HCT116 (cell line): ENCODE measurements around the gene FGF6. TPM values are rescaled to one million over a fixed set of nuclear protein-coding genes. Genes with fewer than 3 reads are reported as not detected.

Experiments used
- ATAC-seq: fragments of 200-7000 bp; cut with Tn5 transposase; 2 replicates; pipeline ENCODE4 v1.9.1; 2020; ENCODE audit warnings: mild to moderate bottlenecking, moderate library complexity
- BruUV-seq: library from RNA; stranded (reverse); fragments of 400-500 nt; replicated peaks from 2 replicates; lab custom pipeline; 2021; lab: Mats Ljungman, UMichigan
- CTCF ChIA-PET: fragments of 300-600 bp; sonication (Branson Sonifier 250); formaldehyde crosslinking; loops from one replicate; lab custom pipeline; 2021; ENCODE audit warnings: antibody characterized with exemption; lab: Charles Lee
- POLR2A ChIA-PET: fragments of 300-600, 350-600 bp; sonication (Branson Sonifier 250); formaldehyde crosslinking; loops from one replicate; lab custom pipeline; 2021; ENCODE audit warnings: antibody characterized with exemption; lab: Charles Lee
- RAD21 ChIA-PET, 2 experiments: fragments of 300-600 bp; sonication (Branson Sonifier 250); formaldehyde crosslinking; loops; one replicate each; lab custom pipeline; 2023; ENCODE audit warnings: low total read pairs in 2 of 2; ENCODE audit not compliant: uncharacterized antibody in 2 of 2, unreplicated experiment in 2 of 2, low non-redundant PET in 1 of 2; lab: Charles Lee
- DNase-seq: peaks from one replicate; pipeline ENCODE4 v3.0.0-alpha.2; 2010; ENCODE audit warnings: low read depth, low spot score
- H2AFZ ChIP-seq: fragments of 200-600 bp; shearing (Covaris generic), sonication (generic); 2 replicates; pipeline ENCODE4 v1.6.1; 2017; ENCODE audit warnings: low read depth, mixed run types, mixed read lengths, antibody characterized with exemption, low read length; ENCODE audit not compliant: poor library complexity, severe bottlenecking
- H3K27ac ChIP-seq: 2 replicates; pipeline ENCODE4 v1.5.1; 2012; ENCODE audit warnings: low read depth, low read length
- H3K27me3 ChIP-seq: fragments of 200-600 bp; sonication (generic); 2 replicates; pipeline ENCODE4 v1.6.1; 2016; ENCODE audit warnings: mixed run types, low read length, mixed read lengths; ENCODE audit not compliant: insufficient read depth
- H3K36me3 ChIP-seq, 2 experiments: fragments of 200-500 bp in 1 of 2; fragments of 200-600 bp in 1 of 2; sonication (Bioruptor generic) in 1 of 2; sonication (generic) in 1 of 2; 2 replicates each; pipeline versions ENCODE4 v1.5.1 to v1.6.1; 2014 to 2016; ENCODE audit warnings: low read length in 2 of 2, inconsistent platforms in 1 of 2, mixed read lengths in 1 of 2, mixed run types in 1 of 2; ENCODE audit not compliant: insufficient read depth in 2 of 2, control insufficient read depth in 1 of 2
- H3K4me1 ChIP-seq, 2 experiments: fragments of 200-600 bp in 1 of 2; sonication (generic) in 1 of 2; 2 replicates each; pipeline versions ENCODE4 v1.5.1 to v1.6.1; 2012 to 2017; ENCODE audit warnings: low read length in 2 of 2, inconsistent platforms in 1 of 2, mild to moderate bottlenecking in 1 of 2, mixed read lengths in 1 of 2, mixed run types in 1 of 2, moderate library complexity in 1 of 2; ENCODE audit not compliant: insufficient read depth in 2 of 2, control insufficient read depth in 1 of 2
- H3K4me2 ChIP-seq: fragments of 200-600 bp; sonication (generic); 2 replicates; pipeline ENCODE4 v1.6.1; 2017; ENCODE audit warnings: mixed run types, low read length, mixed read lengths
- H3K4me3 ChIP-seq, 2 experiments: fragments of 200-600 bp in 1 of 2; sonication (generic) in 1 of 2; replicated peaks in 1 of 2; 2 replicates each; pipeline ENCODE4 v1.5.1; 2011 to 2016; ENCODE audit warnings: low read length in 2 of 2, control low read depth in 1 of 2, low read depth in 1 of 2, mild to moderate bottlenecking in 1 of 2, mixed read lengths in 1 of 2, mixed run types in 1 of 2
- H3K79me2 ChIP-seq: fragments of 200-600 bp; sonication (generic); 2 replicates; pipeline ENCODE4 v1.6.1; 2017; ENCODE audit warnings: mild to moderate bottlenecking, mixed run types, low read length, moderate library complexity, mixed read lengths; ENCODE audit not compliant: insufficient read depth
- H3K9ac ChIP-seq: fragments of 200-600 bp; sonication (generic); 2 replicates; pipeline ENCODE4 v1.6.1; 2016; ENCODE audit warnings: low read length, mixed read lengths
- H3K9me2 ChIP-seq: fragments of 200-600 bp; sonication (generic), shearing (Covaris generic); 2 replicates; pipeline ENCODE4 v1.6.1; 2017; ENCODE audit warnings: mixed run types, mild to moderate bottlenecking, moderate library complexity; ENCODE audit not compliant: insufficient read depth
- H3K9me3 ChIP-seq, 2 experiments: fragments of 200-500 bp in 1 of 2; fragments of 200-600 bp in 1 of 2; sonication (Bioruptor generic) in 1 of 2; sonication (generic) in 1 of 2; 2 replicates each; pipeline ENCODE4 v1.6.1; 2014 to 2017; ENCODE audit warnings: low read length in 2 of 2, mixed read lengths in 2 of 2, inconsistent platforms in 1 of 2, low read depth in 1 of 2, mild to moderate bottlenecking in 1 of 2, mixed run types in 1 of 2, moderate library complexity in 1 of 2; ENCODE audit not compliant: control insufficient read depth in 1 of 2, insufficient read depth in 1 of 2
- H4K20me1 ChIP-seq: fragments of 200-600 bp; sonication (generic), shearing (Covaris generic); 2 replicates; pipeline ENCODE4 v1.6.1; 2017; ENCODE audit warnings: mixed run types, mild to moderate bottlenecking, moderate library complexity; ENCODE audit not compliant: insufficient read depth
- CEBPB ChIP-seq: IDR thresholded peaks from 2 replicates; pipeline ENCODE4 v1.6.1; 2012; ENCODE audit warnings: low read depth
- ELF1 ChIP-seq: IDR thresholded peaks from 2 replicates; pipeline ENCODE4 v1.6.1; 2012; ENCODE audit warnings: low read depth, borderline replicate concordance
- FOSL1 ChIP-seq: IDR thresholded peaks from 2 replicates; pipeline ENCODE4 v1.6.1; 2012; ENCODE audit warnings: low read depth
- JUND ChIP-seq: IDR thresholded peaks from 2 replicates; pipeline ENCODE4 v1.6.1; 2012
- POLR2A ChIP-seq: IDR thresholded peaks from 2 replicates; pipeline ENCODE4 v1.7.0; 2011; ENCODE audit warnings: borderline replicate concordance; ENCODE audit not compliant: insufficient read depth, insufficient read length; ENCODE audit errors: extremely low read depth
- SP1 ChIP-seq: IDR thresholded peaks from 2 replicates; pipeline ENCODE4 v1.6.1; 2012; ENCODE audit warnings: low read depth
- SRF ChIP-seq: IDR thresholded peaks from 2 replicates; pipeline ENCODE4 v1.6.1; 2012; ENCODE audit warnings: low read depth
- TCF7L2 ChIP-seq: IDR thresholded peaks from 2 replicates; pipeline ENCODE4 v1.7.0; 2011; ENCODE audit warnings: borderline replicate concordance, inconsistent platforms; ENCODE audit not compliant: insufficient read depth, insufficient read length; ENCODE audit errors: extremely low read depth
- YY1 ChIP-seq: IDR thresholded peaks from 2 replicates; pipeline ENCODE4 v1.6.1; 2011; ENCODE audit warnings: low read length, low read depth, moderate library complexity, mild to moderate bottlenecking; ENCODE audit not compliant: insufficient replicate concordance; ENCODE audit errors: extremely low read depth
- ZFX ChIP-seq: fragments of 450-650 bp; IDR thresholded peaks from 2 replicates; pipeline ENCODE4 v1.6.1; 2017
- ZNF274 ChIP-seq: fragments of 200-500 bp; sonication (Bioruptor generic); IDR thresholded peaks from 2 replicates; pipeline ENCODE4 v1.6.1; 2014; ENCODE audit warnings: mild to moderate bottlenecking, low read depth, low read length, inconsistent platforms
- intact Hi-C: fragments of 100-400 bp; cut with micrococcal nuclease; formaldehyde crosslinking; loops from 2 replicates; pipeline ENCODE4 v1.10.0; 2022
- total RNA-seq: library from RNA; stranded (reverse); gene quantifications from one replicate; pipeline ENCODE4 v1.2.1, GENCODE V29; 2021; ENCODE audit not compliant: unreplicated experiment
- TF ChIP-seq, protein P1 (sequence below): IDR thresholded peaks from 2 replicates; pipeline ENCODE4 v1.6.1; 2012
- TF ChIP-seq, protein P2 (sequence below): IDR thresholded peaks from 2 replicates; pipeline ENCODE4 v1.6.1; 2012; ENCODE audit warnings: low read depth

The FGF6 gene
- total RNA-seq, 1 experiment from 2014 or later: not detected

DNA sequence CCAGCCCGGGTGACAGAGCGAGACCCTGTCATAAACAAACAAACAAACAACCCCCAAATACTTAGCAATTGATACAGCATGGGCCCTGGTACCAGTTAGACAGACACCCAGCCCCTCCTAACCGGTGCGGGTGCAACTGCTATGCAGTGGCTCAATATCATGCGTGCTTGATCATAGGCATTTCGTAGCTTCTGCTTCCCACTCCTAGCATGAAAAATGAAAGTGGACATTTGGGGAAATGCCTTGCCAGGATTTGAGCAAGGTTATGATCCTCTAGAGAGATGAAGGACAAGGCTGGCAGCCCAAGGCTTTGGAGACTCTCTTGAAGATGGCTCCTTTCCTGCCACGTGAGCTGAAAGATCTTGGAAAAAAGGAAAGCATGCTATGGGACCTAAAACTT is 13.7 kb downstream of the FGF6 start:
- no peaks in the 10 kb centered on the region for H3K4me1 ChIP-seq
- H4K20me1 ChIP-seq: no peaks in the 10 kb centered on the region
- H3K4me2 ChIP-seq: no peak overlapping the region
- ChIA-PET POLR2A (no interaction called here), RAD21 (no interaction called here), CTCF (no interaction called here)
- BruUV-seq: no TSS peak
- H2AFZ ChIP-seq: no peak overlapping the region
- no peaks in the 10 kb centered on the region for H3K9me2 ChIP-seq
- no peak overlapping the region for H3K27ac ChIP-seq
- no peak for DNase-seq
- TF ChIP-seq CEBPB (no peak), SP1 (no peak), JUND (no peak), FOSL1 (no peak), ZFX (no peak), POLR2A (no peak), YY1 (no peak), ELF1 (no peak), ZNF274 (no peak), SRF (no peak), TCF7L2 (no peak)
- TF ChIP-seq, protein P1, sequence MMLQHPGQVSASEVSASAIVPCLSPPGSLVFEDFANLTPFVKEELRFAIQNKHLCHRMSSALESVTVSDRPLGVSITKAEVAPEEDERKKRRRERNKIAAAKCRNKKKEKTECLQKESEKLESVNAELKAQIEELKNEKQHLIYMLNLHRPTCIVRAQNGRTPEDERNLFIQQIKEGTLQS: no peak
- TF ChIP-seq, protein P2, sequence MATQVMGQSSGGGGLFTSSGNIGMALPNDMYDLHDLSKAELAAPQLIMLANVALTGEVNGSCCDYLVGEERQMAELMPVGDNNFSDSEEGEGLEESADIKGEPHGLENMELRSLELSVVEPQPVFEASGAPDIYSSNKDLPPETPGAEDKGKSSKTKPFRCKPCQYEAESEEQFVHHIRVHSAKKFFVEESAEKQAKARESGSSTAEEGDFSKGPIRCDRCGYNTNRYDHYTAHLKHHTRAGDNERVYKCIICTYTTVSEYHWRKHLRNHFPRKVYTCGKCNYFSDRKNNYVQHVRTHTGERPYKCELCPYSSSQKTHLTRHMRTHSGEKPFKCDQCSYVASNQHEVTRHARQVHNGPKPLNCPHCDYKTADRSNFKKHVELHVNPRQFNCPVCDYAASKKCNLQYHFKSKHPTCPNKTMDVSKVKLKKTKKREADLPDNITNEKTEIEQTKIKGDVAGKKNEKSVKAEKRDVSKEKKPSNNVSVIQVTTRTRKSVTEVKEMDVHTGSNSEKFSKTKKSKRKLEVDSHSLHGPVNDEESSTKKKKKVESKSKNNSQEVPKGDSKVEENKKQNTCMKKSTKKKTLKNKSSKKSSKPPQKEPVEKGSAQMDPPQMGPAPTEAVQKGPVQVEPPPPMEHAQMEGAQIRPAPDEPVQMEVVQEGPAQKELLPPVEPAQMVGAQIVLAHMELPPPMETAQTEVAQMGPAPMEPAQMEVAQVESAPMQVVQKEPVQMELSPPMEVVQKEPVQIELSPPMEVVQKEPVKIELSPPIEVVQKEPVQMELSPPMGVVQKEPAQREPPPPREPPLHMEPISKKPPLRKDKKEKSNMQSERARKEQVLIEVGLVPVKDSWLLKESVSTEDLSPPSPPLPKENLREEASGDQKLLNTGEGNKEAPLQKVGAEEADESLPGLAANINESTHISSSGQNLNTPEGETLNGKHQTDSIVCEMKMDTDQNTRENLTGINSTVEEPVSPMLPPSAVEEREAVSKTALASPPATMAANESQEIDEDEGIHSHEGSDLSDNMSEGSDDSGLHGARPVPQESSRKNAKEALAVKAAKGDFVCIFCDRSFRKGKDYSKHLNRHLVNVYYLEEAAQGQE: no peak
- no peaks in the 10 kb centered on the region for H3K79me2 ChIP-seq
- no peak overlapping the region for H3K9ac ChIP-seq
- no peak overlapping the region for H3K4me3 ChIP-seq
- no peaks in the 10 kb centered on the region for H3K9me3 ChIP-seq
- H3K27me3 ChIP-seq: no peaks in the 10 kb centered on the region; the same call in 1 of the 2 replicates
- no peaks in the 10 kb centered on the region for H3K36me3 ChIP-seq
- intact Hi-C loops: no loop called here
- no peak for ATAC-seq
